ENCODE measurements around the gene DYNC1I1.

DYNC1I1 gene

DNA sequence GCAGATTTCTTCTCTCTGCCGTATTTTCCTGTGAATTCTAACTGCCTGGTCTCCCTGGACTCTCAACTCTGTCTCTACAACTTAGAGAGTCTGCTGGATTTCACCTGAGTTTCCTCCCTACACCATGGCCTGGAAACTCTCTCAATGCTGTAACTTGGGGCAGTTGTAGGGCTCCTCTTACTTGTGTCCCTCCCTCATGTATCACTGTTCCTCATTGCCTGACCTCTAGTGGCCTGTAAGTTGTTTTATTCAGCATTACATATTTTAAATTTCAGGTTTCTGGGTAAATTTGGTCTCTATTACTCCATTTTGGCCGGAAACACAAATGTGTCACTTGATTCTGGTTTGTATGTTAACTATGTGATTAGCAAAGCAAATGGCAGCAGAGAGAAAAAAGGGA lies 70.9 kb downstream of the DYNC1I1 start:
- Histone ChIP-seq H3K36me3 (ENCODE audit: insufficient read depth, low read length) (no peaks in the 10 kb centered on the region), H2AFZ (ENCODE audit: low read depth, low read length) (no peak overlapping the region), H3K4me3 (ENCODE audit: low read length) (no peak overlapping the region), H3K9me3 (ENCODE audit: low read length) (no peaks in the 10 kb centered on the region), H3K4me1 (ENCODE audit: insufficient read depth, low read length) (no peaks in the 10 kb centered on the region), H3K27me3 (ENCODE audit: insufficient read depth, low read length) (no peaks in the 10 kb centered on the region)

DNA sequence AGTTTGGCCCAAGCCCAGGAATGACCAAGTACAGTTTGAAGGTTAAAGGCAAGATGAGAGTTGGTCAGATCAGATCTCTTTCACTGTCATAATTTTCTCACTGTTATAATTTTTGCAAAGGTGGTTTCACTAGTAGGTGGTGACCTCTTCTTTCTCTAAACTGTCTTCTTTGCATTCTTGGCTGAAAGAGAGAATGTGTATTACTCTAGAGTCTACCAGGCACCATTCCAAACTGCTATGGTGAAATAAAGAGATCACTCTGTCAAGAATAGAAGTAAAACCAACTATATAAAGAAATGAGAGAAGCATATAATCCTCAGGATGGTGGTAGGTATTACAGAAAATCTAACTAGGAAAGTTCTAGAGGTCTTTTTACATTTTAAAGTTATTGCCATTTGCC lies 72.7 kb downstream of the DYNC1I1 start:
- no peaks in the 10 kb centered on the region for H3K4me1 ChIP-seq (ENCODE audit: insufficient read depth, low read length)
- no peaks in the 10 kb centered on the region for H3K27me3 ChIP-seq (ENCODE audit: insufficient read depth, low read length)
- H2AFZ ChIP-seq (ENCODE audit: low read depth, low read length), result no peak overlapping the region
- no peaks in the 10 kb centered on the region for H3K36me3 ChIP-seq (ENCODE audit: insufficient read depth, low read length)
- H3K9me3 ChIP-seq (ENCODE audit: low read length), result no peaks in the 10 kb centered on the region
- no peak overlapping the region for H3K4me3 ChIP-seq (ENCODE audit: low read length)

DNA sequence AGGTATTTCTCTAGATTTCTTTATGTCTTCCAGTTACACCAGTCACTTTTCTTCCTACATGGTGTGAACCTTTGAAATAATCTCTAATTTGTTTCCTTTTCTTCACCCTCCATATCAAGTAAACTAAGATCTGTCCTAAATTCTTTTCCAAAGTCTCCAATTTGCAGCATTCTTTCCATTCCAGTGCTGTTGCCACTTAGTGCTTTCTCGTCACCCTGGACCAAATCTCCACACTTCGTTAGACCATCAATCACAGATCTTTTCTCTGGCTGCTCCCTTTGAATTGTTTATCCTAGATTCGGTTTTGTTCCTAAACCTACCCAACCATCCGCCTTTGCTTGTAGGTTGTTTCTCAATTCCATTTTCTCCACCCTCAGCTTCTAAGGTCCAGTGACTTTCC lies 74.7 kb downstream of the DYNC1I1 start:
- no peaks in the 10 kb centered on the region for H3K9me3 ChIP-seq (ENCODE audit: low read length)
- no peaks in the 10 kb centered on the region for H3K4me1 ChIP-seq (ENCODE audit: insufficient read depth, low read length)
- H3K36me3 ChIP-seq (ENCODE audit: insufficient read depth, low read length), result no peaks in the 10 kb centered on the region
- no peak overlapping the region for H2AFZ ChIP-seq (ENCODE audit: low read depth, low read length)
- no peak overlapping the region for H3K4me3 ChIP-seq (ENCODE audit: low read length)
- no peaks in the 10 kb centered on the region for H3K27me3 ChIP-seq (ENCODE audit: insufficient read depth, low read length)

DNA sequence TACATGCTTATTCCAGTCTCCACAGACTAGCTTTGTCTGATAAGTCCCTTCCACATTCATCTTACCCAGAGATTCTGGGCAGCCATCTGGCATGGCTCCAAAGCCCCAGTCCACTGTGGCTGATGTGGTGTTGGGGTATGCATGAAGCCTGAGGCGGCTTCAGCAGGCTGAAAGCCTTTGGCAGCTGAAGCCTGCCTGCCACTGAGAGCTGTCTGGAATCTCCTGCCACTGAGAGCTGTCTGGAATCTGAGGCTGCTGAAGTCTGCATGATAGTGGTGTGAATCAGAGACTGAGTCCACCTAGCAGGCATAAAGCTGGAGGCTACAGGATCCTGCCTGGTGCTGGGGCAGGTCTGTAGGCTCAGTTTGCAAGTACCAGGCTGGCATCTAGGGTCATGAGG lies 87.1 kb downstream of the DYNC1I1 start:
- Histone ChIP-seq H2AFZ (ENCODE audit: low read depth, low read length) (no peak overlapping the region), H3K27me3 (ENCODE audit: insufficient read depth, low read length) (no peaks in the 10 kb centered on the region), H3K4me1 (ENCODE audit: insufficient read depth, low read length) (no peaks in the 10 kb centered on the region), H3K9me3 (ENCODE audit: low read length) (no peaks in the 10 kb centered on the region), H3K4me3 (ENCODE audit: low read length) (no peak overlapping the region), H3K36me3 (ENCODE audit: insufficient read depth, low read length) (no peaks in the 10 kb centered on the region)

DNA sequence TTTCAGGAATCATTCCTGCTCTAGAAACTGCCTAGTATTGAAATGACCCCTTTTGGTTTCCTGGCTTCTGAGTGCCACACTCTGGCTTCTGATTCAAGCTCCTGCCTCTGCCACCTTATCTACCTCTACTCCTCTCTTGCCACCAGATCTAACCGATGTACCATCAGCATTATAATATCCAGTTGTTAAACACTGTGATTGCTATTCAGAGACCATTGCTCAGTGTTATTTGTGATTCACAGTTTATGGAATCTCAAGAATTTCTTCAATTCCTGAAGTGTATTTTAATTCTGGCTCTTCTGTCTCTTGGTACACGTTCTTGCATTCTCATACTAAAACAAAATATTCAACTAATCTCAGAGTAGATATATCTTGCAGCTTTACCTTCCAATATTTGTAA lies 88.7 kb downstream of the DYNC1I1 start:
- no peaks in the 10 kb centered on the region for H3K4me1 ChIP-seq (ENCODE audit: insufficient read depth, low read length)
- no peak overlapping the region for H2AFZ ChIP-seq (ENCODE audit: low read depth, low read length)
- H3K36me3 ChIP-seq (ENCODE audit: insufficient read depth, low read length), result no peaks in the 10 kb centered on the region
- no peak overlapping the region for H3K4me3 ChIP-seq (ENCODE audit: low read length)
- H3K27me3 ChIP-seq (ENCODE audit: insufficient read depth, low read length), result no peaks in the 10 kb centered on the region
- no peaks in the 10 kb centered on the region for H3K9me3 ChIP-seq (ENCODE audit: low read length)

- Histone ChIP-seq H3K36me3 (ENCODE audit: insufficient read depth, low read length) (no peaks in the 10 kb centered on the region), H3K4me3 (ENCODE audit: low read length) (no peak overlapping the region), H3K4me1 (ENCODE audit: insufficient read depth, low read length) (no peaks in the 10 kb centered on the region), H3K9me3 (ENCODE audit: low read length) (no peaks in the 10 kb centered on the region), H3K27me3 (ENCODE audit: insufficient read depth, low read length) (no peaks in the 10 kb centered on the region), H2AFZ (ENCODE audit: low read depth, low read length) (no peak overlapping the region)
These were observed 91.3 kb downstream of the DYNC1I1 start for GRCh38 chr7:95863623-95864022.

GRCh38 chr7:95865716-95866371 lies 93.5 kb downstream of the DYNC1I1 start:
- no peak overlapping the region for H3K4me3 ChIP-seq (ENCODE audit: low read length)
- H2AFZ ChIP-seq (ENCODE audit: low read depth, low read length), result no peak overlapping the region
- no peaks in the 10 kb centered on the region for H3K4me1 ChIP-seq (ENCODE audit: insufficient read depth, low read length)
- H3K27me3 ChIP-seq (ENCODE audit: insufficient read depth, low read length), result no peaks in the 10 kb centered on the region
- H3K36me3 ChIP-seq (ENCODE audit: insufficient read depth, low read length), result no peaks in the 10 kb centered on the region
- no peaks in the 10 kb centered on the region for H3K9me3 ChIP-seq (ENCODE audit: low read length)

GRCh38 chr7:95867309-95867708 lies 95.0 kb downstream of the DYNC1I1 start:
- Histone ChIP-seq H3K9me3 (ENCODE audit: low read length) (no peaks in the 10 kb centered on the region), H3K4me1 (ENCODE audit: insufficient read depth, low read length) (no peaks in the 10 kb centered on the region)

DNA sequence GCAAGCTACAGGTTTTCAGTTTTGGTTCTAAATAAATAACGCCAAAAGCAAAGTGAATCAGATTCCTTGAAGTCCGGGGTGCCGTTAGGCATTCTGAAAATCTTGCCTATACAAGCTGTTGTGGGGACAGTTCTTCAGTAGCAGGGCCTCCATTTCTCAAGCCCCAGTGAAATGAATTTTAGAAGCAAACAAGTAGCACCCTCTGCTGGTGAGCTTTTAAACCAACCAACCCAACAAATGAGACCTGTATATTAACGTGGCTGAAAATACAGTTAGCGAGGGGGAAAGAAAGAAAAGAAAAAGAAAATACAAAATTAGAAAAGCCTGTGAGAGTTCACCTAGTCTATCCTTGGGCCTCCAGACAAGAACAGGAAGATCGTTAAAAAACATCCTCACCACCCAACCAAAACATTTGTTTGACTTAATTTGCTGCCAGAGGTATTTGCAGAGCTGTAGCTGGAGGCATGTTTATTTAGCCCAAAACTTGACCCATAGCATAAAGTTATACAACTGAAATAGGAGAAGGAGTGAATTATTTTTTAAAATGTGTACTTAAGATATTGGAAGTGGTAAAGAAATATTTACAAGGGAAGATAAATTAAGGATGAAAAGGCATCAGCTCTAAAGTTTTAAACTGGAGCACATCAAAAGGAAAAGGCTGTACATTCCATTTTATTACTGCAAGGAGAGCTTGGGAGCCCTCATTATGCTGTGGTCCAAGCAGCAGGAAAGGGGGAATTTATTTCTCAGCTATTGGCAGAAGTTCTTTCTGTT lies 98.9 kb downstream of the DYNC1I1 start:
- no peaks in the 10 kb centered on the region for H3K9me3 ChIP-seq (ENCODE audit: low read length)
- H2AFZ ChIP-seq (ENCODE audit: low read depth, low read length), result no peak overlapping the region
- H3K4me3 ChIP-seq (ENCODE audit: low read length), result no peak overlapping the region
- no peaks in the 10 kb centered on the region for H3K27me3 ChIP-seq (ENCODE audit: insufficient read depth, low read length)
- no peaks in the 10 kb centered on the region for H3K36me3 ChIP-seq (ENCODE audit: insufficient read depth, low read length)
- H3K4me1 ChIP-seq (ENCODE audit: insufficient read depth, low read length), result no peaks in the 10 kb centered on the region

More at GRCh38 chr7:95867309-95867708, 95.0 kb downstream of the DYNC1I1 start:
- Histone ChIP-seq H3K36me3 (ENCODE audit: insufficient read depth, low read length) (no peaks in the 10 kb centered on the region), H2AFZ (ENCODE audit: low read depth, low read length) (no peak overlapping the region), H3K4me3 (ENCODE audit: low read length) (no peak overlapping the region), H3K27me3 (ENCODE audit: insufficient read depth, low read length) (no peaks in the 10 kb centered on the region)

GRCh38 chr7:95871896-95872295 lies 99.5 kb downstream of the DYNC1I1 start:
- H3K36me3 ChIP-seq (ENCODE audit: insufficient read depth, low read length), result no peaks in the 10 kb centered on the region
- H2AFZ ChIP-seq (ENCODE audit: low read depth, low read length), result no peak overlapping the region
- no peaks in the 10 kb centered on the region for H3K4me1 ChIP-seq (ENCODE audit: insufficient read depth, low read length)
- peaks cover under 1% of the 10 kb centered on the region for H3K27me3 ChIP-seq (ENCODE audit: insufficient read depth, low read length)
- H3K9me3 ChIP-seq (ENCODE audit: low read length), result no peaks in the 10 kb centered on the region
- H3K4me3 ChIP-seq (ENCODE audit: low read length), result no peak overlapping the region

GRCh38 chr7:95874129-95874528 lies 101.8 kb downstream of the DYNC1I1 start:
- H3K4me3 ChIP-seq (ENCODE audit: low read length), result no peak overlapping the region
- H3K27me3 ChIP-seq (ENCODE audit: insufficient read depth, low read length), result peaks cover 4% of the 10 kb centered on the region
- no peaks in the 10 kb centered on the region for H3K9me3 ChIP-seq (ENCODE audit: low read length)
- H3K4me1 ChIP-seq (ENCODE audit: insufficient read depth, low read length), result no peaks in the 10 kb centered on the region
- no peak overlapping the region for H2AFZ ChIP-seq (ENCODE audit: low read depth, low read length)
- H3K36me3 ChIP-seq (ENCODE audit: insufficient read depth, low read length), result no peaks in the 10 kb centered on the region

- H3K4me1 ChIP-seq (ENCODE audit: insufficient read depth, low read length), result no peaks in the 10 kb centered on the region
- no peaks in the 10 kb centered on the region for H3K9me3 ChIP-seq (ENCODE audit: low read length)
- H3K36me3 ChIP-seq (ENCODE audit: insufficient read depth, low read length), result no peaks in the 10 kb centered on the region
- no peak overlapping the region for H3K4me3 ChIP-seq (ENCODE audit: low read length)
- no peak overlapping the region for H2AFZ ChIP-seq (ENCODE audit: low read depth, low read length)
- H3K27me3 ChIP-seq (ENCODE audit: insufficient read depth, low read length), result peaks cover 4% of the 10 kb centered on the region
These were observed 102.3 kb downstream of the DYNC1I1 start for GRCh38 chr7:95874541-95875265.

GRCh38 chr7:95875519-95875918 lies 103.2 kb downstream of the DYNC1I1 start:
- H3K36me3 ChIP-seq (ENCODE audit: insufficient read depth, low read length), result no peaks in the 10 kb centered on the region
- no peak overlapping the region for H3K4me3 ChIP-seq (ENCODE audit: low read length)
- peaks cover 4% of the 10 kb centered on the region for H3K27me3 ChIP-seq (ENCODE audit: insufficient read depth, low read length)
- H3K4me1 ChIP-seq (ENCODE audit: insufficient read depth, low read length), result no peaks in the 10 kb centered on the region
- no peak overlapping the region for H2AFZ ChIP-seq (ENCODE audit: low read depth, low read length)
- no peaks in the 10 kb centered on the region for H3K9me3 ChIP-seq (ENCODE audit: low read length)
